Coronary artery (tissue), 2 donors: Measurements from ENCODE around the gene KREMEN1.

ENCODE experiments used
- DNase-seq: peaks from one replicate; pipeline ENCODE4 v3.0.0-alpha.2; 2017; ENCODE audit warnings: low spot score
- H3K27ac ChIP-seq, 2 donors: fragments of 200-600 bp; sonication (generic); one replicate each; pipeline ENCODE4 v1.5.1; 2016 to 2019
- H3K4me3 ChIP-seq: fragments of 200-600 bp; sonication (generic); 2 replicates; pipeline ENCODE4 v1.5.1; 2016; ENCODE audit warnings: mild to moderate bottlenecking, moderate library complexity
- TF ChIP-seq, protein P1 (sequence below): fragments of 200-600 bp; sonication (generic); IDR thresholded peaks from one replicate; pipeline ENCODE4 v1.5.1; 2019; ENCODE audit warnings: antibody characterized with exemption

The KREMEN1 gene

DNA sequence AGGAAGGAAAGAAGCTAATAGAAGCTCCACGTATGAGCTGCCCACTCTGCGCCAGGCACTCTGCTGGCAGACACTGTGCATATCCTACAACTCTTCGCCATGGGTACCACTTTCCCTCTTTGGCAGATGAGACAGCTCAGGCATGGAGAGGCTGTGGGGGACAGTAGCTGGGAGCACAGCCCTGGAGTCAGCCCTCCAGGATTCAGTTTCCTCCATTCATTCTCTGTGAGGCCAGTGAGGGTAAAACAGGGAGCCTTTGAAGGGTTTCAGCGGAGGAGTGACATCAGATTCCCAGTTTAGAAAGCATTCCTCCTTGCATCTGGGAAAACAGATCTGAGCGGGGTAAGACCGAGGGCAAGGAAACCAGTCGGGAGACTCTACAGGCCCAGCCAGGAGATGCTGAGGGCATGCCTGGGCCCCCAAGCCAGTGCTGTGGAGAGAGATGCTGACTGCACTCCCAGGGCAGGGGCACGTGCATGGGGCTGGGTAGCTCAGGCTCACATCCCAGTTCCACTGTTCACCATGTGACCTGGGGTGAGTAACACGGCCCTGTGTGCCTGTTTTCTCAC, 74.6 kb downstream of the KREMEN1 start:
- TF ChIP-seq, protein P1, sequence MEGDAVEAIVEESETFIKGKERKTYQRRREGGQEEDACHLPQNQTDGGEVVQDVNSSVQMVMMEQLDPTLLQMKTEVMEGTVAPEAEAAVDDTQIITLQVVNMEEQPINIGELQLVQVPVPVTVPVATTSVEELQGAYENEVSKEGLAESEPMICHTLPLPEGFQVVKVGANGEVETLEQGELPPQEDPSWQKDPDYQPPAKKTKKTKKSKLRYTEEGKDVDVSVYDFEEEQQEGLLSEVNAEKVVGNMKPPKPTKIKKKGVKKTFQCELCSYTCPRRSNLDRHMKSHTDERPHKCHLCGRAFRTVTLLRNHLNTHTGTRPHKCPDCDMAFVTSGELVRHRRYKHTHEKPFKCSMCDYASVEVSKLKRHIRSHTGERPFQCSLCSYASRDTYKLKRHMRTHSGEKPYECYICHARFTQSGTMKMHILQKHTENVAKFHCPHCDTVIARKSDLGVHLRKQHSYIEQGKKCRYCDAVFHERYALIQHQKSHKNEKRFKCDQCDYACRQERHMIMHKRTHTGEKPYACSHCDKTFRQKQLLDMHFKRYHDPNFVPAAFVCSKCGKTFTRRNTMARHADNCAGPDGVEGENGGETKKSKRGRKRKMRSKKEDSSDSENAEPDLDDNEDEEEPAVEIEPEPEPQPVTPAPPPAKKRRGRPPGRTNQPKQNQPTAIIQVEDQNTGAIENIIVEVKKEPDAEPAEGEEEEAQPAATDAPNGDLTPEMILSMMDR, result no peak
- DNase-seq, result peak; percentile 58
- no peak overlapping the region for H3K4me3 ChIP-seq
- H3K27ac ChIP-seq, result no peak overlapping the region

DNA sequence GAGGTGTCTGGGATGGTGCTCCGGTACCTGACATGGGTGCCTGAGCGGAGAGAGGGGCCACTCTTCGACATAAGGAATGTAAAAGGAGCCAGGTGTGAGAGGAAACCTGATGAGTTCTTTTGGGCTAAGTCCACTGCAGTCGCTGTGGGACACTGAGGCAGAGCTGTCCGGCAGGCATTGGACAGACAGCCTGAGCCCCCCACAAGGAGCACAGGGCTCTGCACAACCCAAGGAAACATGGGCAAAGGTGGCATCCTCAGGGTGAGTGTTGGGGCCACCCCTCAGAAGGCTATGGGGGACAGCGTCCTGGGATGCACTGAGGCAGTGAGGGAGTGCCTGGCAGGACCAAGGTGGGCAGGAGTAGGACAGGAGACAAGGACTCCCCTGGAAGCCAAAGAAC, 75.2 kb downstream of the KREMEN1 start:
- no peak overlapping the region for H3K4me3 ChIP-seq
- peak; percentile 47 for DNase-seq
- TF ChIP-seq, protein P1, result no peak
- H3K27ac ChIP-seq, result no peak overlapping the region

DNA sequence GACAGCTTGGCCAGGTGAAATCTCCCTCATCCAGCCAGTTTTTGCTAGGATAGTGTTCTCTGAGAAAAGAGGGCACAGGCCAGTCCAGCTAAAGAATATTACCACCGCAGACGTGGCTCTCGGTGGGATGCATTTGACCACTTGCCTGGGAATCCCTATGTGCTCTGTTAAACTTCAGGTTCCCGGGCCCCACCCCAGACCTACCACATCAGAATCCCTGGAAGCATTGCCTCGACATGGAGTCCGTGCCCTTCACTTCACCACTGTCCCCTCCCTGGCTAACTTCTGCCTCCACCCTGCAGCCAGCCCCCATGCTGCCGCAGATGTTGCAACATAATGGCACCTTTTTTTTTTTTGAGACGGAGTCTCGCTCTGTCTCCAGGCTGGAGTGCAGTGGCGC, 76.0 kb downstream of the KREMEN1 start:
- TF ChIP-seq, protein P1, result no peak

DNA sequence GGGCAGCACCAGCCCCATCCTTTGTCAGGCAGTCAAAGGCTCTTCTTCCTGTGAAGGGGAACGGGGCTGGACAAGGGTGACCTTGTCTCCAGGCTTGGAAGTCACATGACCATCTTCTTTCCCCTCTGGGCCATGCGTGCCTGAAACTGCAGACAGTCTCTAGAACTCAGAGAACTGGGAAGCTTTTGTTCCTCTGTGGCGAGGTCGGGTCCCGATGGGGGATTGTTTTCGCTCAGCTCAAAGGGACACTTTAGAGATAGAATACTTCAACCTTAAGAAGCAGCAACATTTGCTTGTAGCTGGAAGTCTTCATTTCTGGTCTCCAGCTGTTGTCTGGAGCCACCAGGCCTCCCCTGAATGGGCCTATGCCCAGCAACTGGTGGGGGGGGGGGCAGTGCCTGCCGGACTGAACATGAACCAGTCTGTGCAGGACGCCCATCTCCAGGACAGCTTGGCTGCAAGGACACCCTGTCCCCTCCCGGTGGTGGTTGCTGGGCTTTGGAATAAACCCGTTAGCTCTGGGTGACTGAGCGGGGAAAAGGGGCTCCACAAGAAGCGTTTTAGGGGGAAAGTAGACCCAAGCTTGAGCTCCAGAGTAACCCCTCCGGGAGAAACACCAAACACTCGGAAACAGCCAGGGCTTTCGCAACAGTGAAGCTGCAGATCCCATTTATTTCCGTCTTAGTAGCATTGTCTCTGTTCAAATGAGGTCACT, 77.2 kb downstream of the KREMEN1 start:
- Histone ChIP-seq H3K4me3 (no peak overlapping the region), H3K27ac (peak overlapping the region in 1 of 2 donors; percentile 47)
- no peak for DNase-seq
- TF ChIP-seq, protein P1, result no peak

More for the DNA sequence above, 76.0 kb downstream of the KREMEN1 start:
- no peak overlapping the region for H3K27ac ChIP-seq
- DNase-seq, result peak; percentile 40
- no peak overlapping the region for H3K4me3 ChIP-seq

DNA sequence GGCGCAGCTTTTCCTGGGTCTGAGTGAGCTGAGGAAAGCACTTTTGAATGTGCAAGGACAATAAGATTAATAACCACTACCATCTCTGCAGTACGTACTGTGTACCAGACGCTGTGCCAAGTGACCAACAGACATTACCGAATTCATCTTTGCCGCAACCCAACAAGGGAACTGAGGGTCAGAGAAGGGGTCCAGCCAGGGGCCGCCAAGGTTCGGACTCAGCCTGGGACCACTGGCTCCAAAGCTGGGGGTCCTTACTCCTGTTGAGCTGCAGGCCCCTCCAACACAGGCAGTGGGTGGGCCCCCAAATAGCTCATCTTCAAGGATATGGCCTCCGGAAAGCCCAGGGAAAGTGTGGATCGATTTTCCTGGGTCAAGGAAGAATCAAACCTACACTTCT, 77.9 kb downstream of the KREMEN1 start:
- no peak for DNase-seq
- Histone ChIP-seq H3K27ac (peak overlapping the region in 1 of 2 donors; percentile 32), H3K4me3 (no peak overlapping the region)
- TF ChIP-seq, protein P1, result no peak

DNA sequence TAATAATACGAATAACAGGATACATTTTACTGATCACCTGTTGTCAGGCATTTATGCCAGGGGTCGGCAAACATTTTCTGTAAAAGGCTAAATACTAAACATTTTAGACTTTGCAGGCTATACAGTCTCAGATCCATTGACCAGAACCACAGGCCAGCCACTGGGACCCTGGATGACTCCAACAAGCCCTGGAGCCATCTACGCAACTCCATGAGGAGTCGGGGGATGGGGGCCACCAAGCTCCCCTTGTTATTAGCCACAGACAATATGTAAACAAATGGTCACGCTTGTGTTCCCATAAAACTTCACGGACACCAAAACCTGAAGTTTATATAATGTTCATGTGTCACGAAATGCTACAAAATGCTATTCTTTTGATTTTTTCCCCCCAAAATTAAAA, 78.5 kb downstream of the KREMEN1 start:
- Histone ChIP-seq H3K27ac (no peak overlapping the region), H3K4me3 (no peak overlapping the region)
- TF ChIP-seq, protein P1, result no peak
- no peak for DNase-seq
